HG03565 (cell line): Measurements from ENCODE around the gene APOB.

Source experiments
- ATAC-seq: cut with Tn5 transposase; IDR thresholded peaks from one replicate; pipeline ENCODE4 v1.9.1; 2021; ENCODE audit warnings: mild to moderate bottlenecking, moderate library complexity; ENCODE audit not compliant: unreplicated experiment

The APOB gene

GRCh38 chr2:21020031-21020667 lies 23.7 kb downstream of the APOB start:
- ATAC-seq: no peak

GRCh38 chr2:21019678-21020021 lies 24.2 kb downstream of the APOB start:
- no peak for ATAC-seq

- no peak for ATAC-seq
Observed at GRCh38 chr2:21019000-21019677, 24.7 kb downstream of the APOB start.

GRCh38 chr2:21018290-21018689 lies 25.6 kb downstream of the APOB start:
- ATAC-seq: no peak

- no peak for ATAC-seq
Observed at GRCh38 chr2:21017748-21018276, 26.1 kb downstream of the APOB start.

- ATAC-seq: no peak
Observed at GRCh38 chr2:21015281-21015645, 28.6 kb downstream of the APOB start.

- no peak for ATAC-seq
Observed at GRCh38 chr2:21014364-21015280, 29.3 kb downstream of the APOB start.

GRCh38 chr2:21013043-21013816 lies 30.6 kb downstream of the APOB start:
- no peak for ATAC-seq

- ATAC-seq: no peak
Observed at GRCh38 chr2:21012557-21012937, 31.3 kb downstream of the APOB start.

GRCh38 chr2:21011876-21012556 lies 31.9 kb downstream of the APOB start:
- ATAC-seq: no peak

- no peak for ATAC-seq
Observed at GRCh38 chr2:21011453-21011852, 32.4 kb downstream of the APOB start.

- ATAC-seq: no peak
Observed at GRCh38 chr2:21010813-21011439, 32.9 kb downstream of the APOB start.

GRCh38 chr2:21009662-21010225 lies 34.1 kb downstream of the APOB start:
- ATAC-seq: no peak

- no peak for ATAC-seq
Observed at GRCh38 chr2:21008790-21009661, 34.8 kb downstream of the APOB start.

- ATAC-seq: no peak
Observed at GRCh38 chr2:21008014-21008789, 35.7 kb downstream of the APOB start.

GRCh38 chr2:21007129-21008013 lies 36.5 kb downstream of the APOB start:
- no peak for ATAC-seq
